Stimulated activated naive B cell treated with anti-CD40 and anti-IgM and Interleukin-4, amounts not matched to agents 10 μg/mL and 1 μg/mL and 100 μg/mL, for 72 hours (primary cell): ENCODE data around the gene RASGEF1C.

Experiments
- ATAC-seq, 2 donors: fragments of 150-1000 bp; cut with Tn5 transposase; replicated peaks; 2 replicates each; pipeline ENCODE4 v1.10.0; 2021; ENCODE audit warnings: moderate library complexity in 1 of 2
- DNase-seq: peaks from one replicate; pipeline ENCODE4 v3.0.0; 2021
- H3K27ac Mint-ChIP-seq: one replicate; pipeline ENCODE4 v1.8.0; 2022; ENCODE audit warnings: mild to moderate bottlenecking, mixed read lengths
- H3K27me3 Mint-ChIP-seq, 2 donors: one replicate each; pipeline ENCODE4 v1.8.0; 2022; ENCODE audit warnings: mixed read lengths in 2 of 2
- H3K36me3 Mint-ChIP-seq, 2 donors: one replicate each; pipeline ENCODE4 v1.8.0; 2022; ENCODE audit warnings: mixed read lengths in 2 of 2, mild to moderate bottlenecking in 1 of 2
- H3K4me1 Mint-ChIP-seq, 2 donors: one replicate each; pipeline ENCODE4 v1.8.0; 2022; ENCODE audit warnings: mixed read lengths in 2 of 2, mild to moderate bottlenecking in 1 of 2
- H3K4me3 Mint-ChIP-seq, 2 donors: one replicate each; pipeline ENCODE4 v1.8.0; 2022; ENCODE audit warnings: mild to moderate bottlenecking in 2 of 2, mixed read lengths in 2 of 2, moderate library complexity in 1 of 2
- H3K9me3 Mint-ChIP-seq, 2 donors: one replicate each; pipeline ENCODE4 v1.8.0; 2022; ENCODE audit warnings: mixed read lengths in 2 of 2, mild to moderate bottlenecking in 1 of 2

RASGEF1C gene

GRCh38 chr5:180209137-180209581 is at the start of gene RASGEF1C:
TSS of gene RASGEF1C (minus strand) at chr5:180209211. CDS start at chr5:180138052, 71,159 bp downstream.
- Mint-ChIP-seq H3K36me3 (peaks cover 0 to 1% of the 10 kb centered on the region in 2 donors), H3K4me3 (peak within 1 kb of the TSS; percentile 70 to 75), H3K27ac (peak within 1 kb of the TSS; percentile 84), H3K27me3 (peaks cover 49 to 69% of the 10 kb centered on the region in 2 donors), H3K9me3 (peaks cover 4% of the 10 kb centered on the region in 2 donors), H3K4me1 (peaks cover 8 to 15% of the 10 kb centered on the region in 2 donors)
- DNase-seq: peak; percentile 45
- ATAC-seq: peak; percentile 96

- Mint-ChIP-seq H3K36me3 (peaks cover 85 to 95% of the 10 kb centered on the region in 2 donors), H3K9me3 (peaks cover 35 to 38% of the 10 kb centered on the region in 2 donors), H3K4me3 (no peak overlapping the region), H3K27me3 (no peaks in the 10 kb centered on the region), H3K27ac (peak overlapping the region; percentile 59), H3K4me1 (no peaks in the 10 kb centered on the region)
- DNase-seq (no peak), ATAC-seq (no peak)
Measured at GRCh38 chr5:180253036-180253824, 44.2 kb upstream of the RASGEF1C start.

- H3K9me3 Mint-ChIP-seq: peaks cover 35 to 40% of the 10 kb centered on the region in 2 donors
- H3K4me1 Mint-ChIP-seq: no peaks in the 10 kb centered on the region
- no peak overlapping the region for H3K4me3 Mint-ChIP-seq
- ATAC-seq: no peak
- no peaks in the 10 kb centered on the region for H3K27me3 Mint-ChIP-seq
- no peak overlapping the region for H3K27ac Mint-ChIP-seq
- peaks cover 85 to 95% of the 10 kb centered on the region in 2 donors for H3K36me3 Mint-ChIP-seq
- no peak for DNase-seq
Measured at GRCh38 chr5:180251887-180252286, 42.9 kb upstream of the RASGEF1C start.

DNA sequence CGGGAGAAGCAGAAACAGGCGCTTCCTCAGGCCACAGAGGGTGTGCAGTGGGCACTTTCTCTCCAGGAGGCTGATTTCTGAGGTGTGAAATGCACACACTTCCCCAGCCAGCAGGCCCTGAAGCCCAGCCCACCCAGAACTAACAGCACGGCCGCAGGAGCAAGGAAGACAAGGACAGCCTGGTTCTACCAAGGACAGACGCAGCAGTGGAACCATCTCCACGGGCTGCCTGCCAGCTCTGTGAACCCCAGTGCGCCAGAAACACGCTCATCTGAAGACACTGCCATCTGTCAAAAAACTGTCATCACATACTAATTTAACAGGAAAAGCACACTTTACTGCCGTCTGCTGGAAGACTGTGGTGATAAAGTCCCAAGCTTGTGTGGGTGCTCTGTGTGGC is 42.1 kb upstream of the RASGEF1C start:
- ATAC-seq (no peak), DNase-seq (no peak)
- Mint-ChIP-seq H3K36me3 (peaks cover 86 to 97% of the 10 kb centered on the region in 2 donors), H3K27ac (no peak overlapping the region), H3K4me3 (no peak overlapping the region), H3K4me1 (no peaks in the 10 kb centered on the region), H3K27me3 (no peaks in the 10 kb centered on the region), H3K9me3 (peaks cover 35 to 40% of the 10 kb centered on the region in 2 donors)

GRCh38 chr5:180250329-180250728 is 41.3 kb upstream of the RASGEF1C start:
- Mint-ChIP-seq H3K9me3 (peaks cover 31 to 37% of the 10 kb centered on the region in 2 donors), H3K4me1 (no peaks in the 10 kb centered on the region)

DNA sequence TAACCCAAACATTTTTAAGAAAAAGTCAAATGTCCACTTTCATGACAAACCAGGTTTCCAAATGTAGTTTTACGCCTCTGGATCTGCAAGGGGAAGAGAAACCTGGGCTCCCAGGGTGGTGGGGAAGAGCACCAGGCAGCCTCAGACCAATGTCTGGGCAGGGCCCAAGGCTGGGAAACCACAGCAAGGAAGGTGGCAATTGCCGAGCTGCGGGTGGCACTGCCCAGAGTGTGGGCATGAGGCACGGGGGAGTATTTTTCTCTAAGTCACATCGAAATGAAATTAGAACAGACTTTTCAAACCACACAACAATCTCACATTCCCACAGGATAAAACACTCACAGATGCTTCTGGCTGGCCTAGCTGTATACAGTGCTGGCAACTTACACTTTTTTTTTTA is 32.6 kb upstream of the RASGEF1C start:
- H3K4me3 Mint-ChIP-seq: no peak overlapping the region
- ATAC-seq (no peak), DNase-seq (no peak)
- H3K27ac Mint-ChIP-seq: no peak overlapping the region
- H3K27me3 Mint-ChIP-seq: no peaks in the 10 kb centered on the region
- H3K9me3 Mint-ChIP-seq: peaks cover 6 to 7% of the 10 kb centered on the region in 2 donors
- H3K4me1 Mint-ChIP-seq: no peaks in the 10 kb centered on the region
- peaks cover 70 to 80% of the 10 kb centered on the region in 2 donors for H3K36me3 Mint-ChIP-seq

More at GRCh38 chr5:180250329-180250728, 41.3 kb upstream of the RASGEF1C start:
- DNase-seq: no peak
- no peak for ATAC-seq
- Mint-ChIP-seq H3K36me3 (peaks cover 83 to 92% of the 10 kb centered on the region in 2 donors), H3K4me3 (no peak overlapping the region), H3K27me3 (no peaks in the 10 kb centered on the region), H3K27ac (no peak overlapping the region)

GRCh38 chr5:180238631-180239030 is 29.6 kb upstream of the RASGEF1C start:
- DNase-seq (no peak), ATAC-seq (no peak)
- Mint-ChIP-seq H3K4me3 (no peak overlapping the region), H3K27me3 (no peaks in the 10 kb centered on the region), H3K36me3 (peaks cover 64 to 83% of the 10 kb centered on the region in 2 donors), H3K9me3 (no peaks in the 10 kb centered on the region), H3K4me1 (no peaks in the 10 kb centered on the region), H3K27ac (no peak overlapping the region)

- Mint-ChIP-seq H3K36me3 (peaks cover 56 to 79% of the 10 kb centered on the region in 2 donors), H3K27ac (no peak overlapping the region), H3K4me3 (no peak overlapping the region), H3K9me3 (peaks cover 0 to 3% of the 10 kb centered on the region in 2 donors), H3K27me3 (no peaks in the 10 kb centered on the region), H3K4me1 (no peaks in the 10 kb centered on the region)
- DNase-seq: no peak
- ATAC-seq: no peak
Measured at GRCh38 chr5:180235846-180236245, 26.8 kb upstream of the RASGEF1C start.

- H3K9me3 Mint-ChIP-seq: peaks cover 0 to 4% of the 10 kb centered on the region in 2 donors
- H3K27me3 Mint-ChIP-seq: no peaks in the 10 kb centered on the region
- DNase-seq (no peak), ATAC-seq (no peak)
- no peak overlapping the region for H3K4me3 Mint-ChIP-seq
- H3K36me3 Mint-ChIP-seq: peaks cover 50 to 80% of the 10 kb centered on the region in 2 donors
- H3K27ac Mint-ChIP-seq: no peak overlapping the region
- H3K4me1 Mint-ChIP-seq: no peaks in the 10 kb centered on the region
Measured at GRCh38 chr5:180235077-180235476, 26.1 kb upstream of the RASGEF1C start.

GRCh38 chr5:180234271-180234670 is 25.3 kb upstream of the RASGEF1C start:
- Mint-ChIP-seq H3K27ac (no peak overlapping the region), H3K9me3 (peaks cover 0 to 6% of the 10 kb centered on the region in 2 donors), H3K27me3 (no peaks in the 10 kb centered on the region), H3K4me1 (no peaks in the 10 kb centered on the region), H3K36me3 (peaks cover 47 to 81% of the 10 kb centered on the region in 2 donors), H3K4me3 (no peak overlapping the region)
- ATAC-seq: no peak
- no peak for DNase-seq

- no peak overlapping the region for H3K27ac Mint-ChIP-seq
- DNase-seq (no peak), ATAC-seq (no peak)
- H3K4me1 Mint-ChIP-seq: no peaks in the 10 kb centered on the region
- peaks cover 0 to 6% of the 10 kb centered on the region in 2 donors for H3K9me3 Mint-ChIP-seq
- H3K36me3 Mint-ChIP-seq: peaks cover 47 to 82% of the 10 kb centered on the region in 2 donors
- H3K27me3 Mint-ChIP-seq: no peaks in the 10 kb centered on the region
- H3K4me3 Mint-ChIP-seq: no peak overlapping the region
Measured at GRCh38 chr5:180233729-180234128, 24.7 kb upstream of the RASGEF1C start.

DNA sequence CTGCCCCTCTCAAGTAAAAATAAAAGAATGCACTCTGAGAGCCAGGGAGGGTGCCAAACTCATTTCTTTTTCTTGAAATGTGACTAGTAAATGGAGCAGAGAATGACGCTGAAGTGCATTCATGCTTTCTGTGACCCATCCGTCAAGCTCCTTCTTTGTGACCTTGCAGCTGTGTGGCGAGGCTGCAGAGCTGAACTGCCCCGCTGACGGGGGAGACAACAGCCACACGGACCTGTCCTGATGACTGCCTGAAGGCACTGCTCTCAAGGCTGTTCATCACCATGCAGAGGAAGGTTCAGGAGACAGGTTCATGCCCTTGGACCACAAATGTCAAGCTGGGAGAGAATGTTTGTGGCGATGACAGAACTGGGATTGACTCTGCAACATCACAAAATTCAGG is 21.0 kb upstream of the RASGEF1C start:
- Mint-ChIP-seq H3K27me3 (no peaks in the 10 kb centered on the region), H3K9me3 (peaks cover 13 to 22% of the 10 kb centered on the region in 2 donors), H3K36me3 (peaks cover 40 to 72% of the 10 kb centered on the region in 2 donors), H3K4me1 (no peaks in the 10 kb centered on the region), H3K27ac (peak overlapping the region; percentile 69), H3K4me3 (no peak overlapping the region)
- DNase-seq (no peak), ATAC-seq (no peak)

DNA sequence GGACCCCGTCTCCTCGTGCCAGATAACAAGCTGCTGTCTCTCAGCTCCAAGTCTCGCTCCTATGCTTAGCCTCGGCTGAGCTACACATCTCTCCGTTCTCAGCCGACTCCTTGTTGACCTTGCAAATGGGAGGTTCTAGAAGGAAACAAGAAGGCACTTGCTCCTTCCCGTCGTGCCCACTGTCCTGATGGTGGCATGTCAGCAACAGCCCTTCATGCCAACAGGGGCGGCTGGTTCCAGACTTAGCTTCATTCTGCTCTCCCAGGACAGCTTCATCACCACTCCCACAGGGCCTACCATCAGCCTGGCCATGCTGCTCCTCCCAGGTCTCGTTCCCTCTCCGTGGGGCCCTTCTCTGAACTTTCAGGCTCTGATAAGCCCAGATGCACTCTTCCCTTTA is 13.0 kb upstream of the RASGEF1C start:
- peaks cover 38 to 50% of the 10 kb centered on the region in 2 donors for H3K9me3 Mint-ChIP-seq
- H3K36me3 Mint-ChIP-seq: peaks cover 32 to 42% of the 10 kb centered on the region in 2 donors
- H3K27ac Mint-ChIP-seq: no peak overlapping the region
- H3K27me3 Mint-ChIP-seq: no peaks in the 10 kb centered on the region
- no peak overlapping the region for H3K4me3 Mint-ChIP-seq
- no peaks in the 10 kb centered on the region for H3K4me1 Mint-ChIP-seq
- DNase-seq (no peak), ATAC-seq (no peak)

GRCh38 chr5:180217797-180218196 is 8.8 kb upstream of the RASGEF1C start:
- peaks cover 27 to 34% of the 10 kb centered on the region in 2 donors for H3K9me3 Mint-ChIP-seq
- H3K27me3 Mint-ChIP-seq: peaks cover 5 to 8% of the 10 kb centered on the region in 2 donors
- H3K27ac Mint-ChIP-seq: no peak overlapping the region
- H3K4me3 Mint-ChIP-seq: no peak overlapping the region
- ATAC-seq: no peak
- H3K36me3 Mint-ChIP-seq: peaks cover 11 to 21% of the 10 kb centered on the region in 2 donors
- H3K4me1 Mint-ChIP-seq: no peaks in the 10 kb centered on the region
- no peak for DNase-seq

DNA sequence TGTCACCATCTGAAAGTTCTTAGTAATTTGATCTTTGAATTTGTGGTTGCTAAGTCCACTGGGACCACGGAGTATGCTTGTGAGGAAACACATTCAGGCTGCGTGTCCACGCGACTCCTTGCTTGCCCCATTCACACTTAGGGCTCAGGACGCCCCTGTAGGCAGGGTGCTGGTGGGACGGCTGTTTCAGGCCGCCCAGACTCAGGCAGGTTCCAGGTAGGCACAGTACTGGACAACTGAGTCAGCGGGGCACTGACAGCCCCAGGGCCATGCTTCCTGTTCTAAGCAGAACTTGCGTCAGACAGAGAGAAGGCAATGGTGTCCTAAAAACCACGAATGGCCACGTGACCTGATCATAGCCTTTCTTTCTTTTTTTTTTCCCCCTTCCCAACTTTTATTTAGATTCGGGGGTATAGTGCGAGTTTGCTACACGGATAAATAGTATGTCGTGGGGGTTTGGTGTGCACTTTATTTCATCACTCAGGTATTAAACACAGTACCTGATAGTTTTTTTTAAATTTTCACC is 7.7 kb upstream of the RASGEF1C start:
- ATAC-seq: no peak
- peaks cover 14 to 18% of the 10 kb centered on the region in 2 donors for H3K27me3 Mint-ChIP-seq

More for the DNA sequence above, 7.7 kb upstream of the RASGEF1C start:
- Mint-ChIP-seq H3K9me3 (peaks cover 19 to 25% of the 10 kb centered on the region in 2 donors), H3K4me1 (no peaks in the 10 kb centered on the region), H3K27ac (no peak overlapping the region), H3K36me3 (peaks cover 3 to 11% of the 10 kb centered on the region in 2 donors), H3K4me3 (no peak overlapping the region)
- no peak for DNase-seq
